Activated CD4-positive, alpha-beta T cell treated with anti-CD3 and anti-CD28 coated beads, Interleukin-2, amount 50 U/mL, for 16 hours (primary cell): ENCODE results near the gene ORC4.
"Not testable (repeated sequence)": the region's sequence is repeated elsewhere in the genome, so short reads cannot be mapped to it uniquely, and the experiment has no call there.

Source experiments
- DNase-seq: peaks from one replicate; pipeline ENCODE4 v3.0.0-alpha.2; 2020

ORC4 gene

GRCh38 chr2:148013876-148014275 is 6.7 kb downstream of the ORC4 start:
- DNase-seq, result no peak

- not testable (repeated sequence) for DNase-seq
Measured at GRCh38 chr2:148008411-148008810, 12.1 kb downstream of the ORC4 start.

GRCh38 chr2:148007219-148007900 is 13.2 kb downstream of the ORC4 start:
- no peak for DNase-seq

- no peak for DNase-seq
Measured at GRCh38 chr2:148006249-148007007, 14.1 kb downstream of the ORC4 start.

- not testable (repeated sequence) for DNase-seq
Measured at GRCh38 chr2:148002420-148002819, 18.1 kb downstream of the ORC4 start.

GRCh38 chr2:148000095-148000494 is 20.4 kb downstream of the ORC4 start:
- no peak for DNase-seq

GRCh38 chr2:147999126-147999525 is 21.4 kb downstream of the ORC4 start:
- no peak for DNase-seq

GRCh38 chr2:147998203-147998602 is 22.3 kb downstream of the ORC4 start:
- no peak for DNase-seq

GRCh38 chr2:147996828-147997227 is 23.7 kb downstream of the ORC4 start:
- no peak for DNase-seq

- DNase-seq, result not testable (repeated sequence)
Measured at GRCh38 chr2:147994965-147995364, 25.6 kb downstream of the ORC4 start.

GRCh38 chr2:147989809-147990403 is 30.6 kb downstream of the ORC4 start:
- peak; percentile 21 for DNase-seq

- no peak for DNase-seq
Measured at GRCh38 chr2:147989102-147989501, 31.4 kb downstream of the ORC4 start.

- no peak for DNase-seq
Measured at GRCh38 chr2:147980940-147981528, 39.5 kb downstream of the ORC4 start.

- no peak for DNase-seq
Measured at GRCh38 chr2:147977679-147978078, 42.9 kb downstream of the ORC4 start.

- no peak for DNase-seq
Measured at GRCh38 chr2:147976102-147976501, 44.4 kb downstream of the ORC4 start.

GRCh38 chr2:147968571-147968970 is 52.0 kb downstream of the ORC4 start:
- DNase-seq, result no peak

- no peak for DNase-seq
Measured at GRCh38 chr2:147952118-147952517, 68.4 kb downstream of the ORC4 start.

GRCh38 chr2:147945660-147946059 is 74.9 kb downstream of the ORC4 start:
- DNase-seq, result no peak

- no peak for DNase-seq
Measured at GRCh38 chr2:147939313-147939712, 81.2 kb downstream of the ORC4 start.

- DNase-seq, result peak; percentile 23
Measured at GRCh38 chr2:147937744-147938349, 82.7 kb downstream of the ORC4 start.

GRCh38 chr2:147934881-147935620 is 85.5 kb downstream of the ORC4 start:
- DNase-seq, result no peak

GRCh38 chr2:147933931-147934330 is 86.6 kb downstream of the ORC4 start:
- DNase-seq, result no peak
